HG02571 (cell line): ENCODE data around the gene CCR2.
"Not testable (repeated sequence)": the region's sequence is repeated elsewhere in the genome, so short reads cannot be mapped to it uniquely, and the experiment has no call there.

Experiments
- ATAC-seq: cut with Tn5 transposase; IDR thresholded peaks from one replicate; pipeline ENCODE4 v1.9.1; 2021; ENCODE audit warnings: mild to moderate bottlenecking, moderate library complexity; ENCODE audit not compliant: unreplicated experiment

The CCR2 gene

GRCh38 chr3:46400846-46401245 lies 46.9 kb downstream of the CCR2 start:
- no peak for ATAC-seq

GRCh38 chr3:46401579-46401978 lies 47.7 kb downstream of the CCR2 start:
- no peak for ATAC-seq

- not testable (repeated sequence) for ATAC-seq
Measured at GRCh38 chr3:46402902-46403301, 49.0 kb downstream of the CCR2 start.

- ATAC-seq, result no peak
Measured at GRCh38 chr3:46405301-46406019, 51.5 kb downstream of the CCR2 start.

- ATAC-seq, result no peak
Measured at GRCh38 chr3:46406443-46406787, 52.5 kb downstream of the CCR2 start.

- no peak for ATAC-seq
Measured at GRCh38 chr3:46406788-46407611, 53.1 kb downstream of the CCR2 start, which contains the start of the genes CCR5AS and CCRL2. TSS of gene CCR5AS (minus strand) at chr3:46407066. TSS of gene CCRL2 (plus strand) at chr3:46407259. CDS start at chr3:46408080, 821 bp downstream.

- ATAC-seq, result no peak
Measured at GRCh38 chr3:46407970-46408369, 54.1 kb downstream of the CCR2 start.

GRCh38 chr3:46408853-46409252 lies 54.9 kb downstream of the CCR2 start:
- no peak for ATAC-seq

- no peak for ATAC-seq
Measured at GRCh38 chr3:46409739-46410489, 56.0 kb downstream of the CCR2 start.
